Measurements from ENCODE around the gene LARGE1.

- TF ChIP-seq EZH2 (IDR thresholded peaks at IDR 0.05; ENCODE audit: low read length, missing control alignments) (no peak), CTCF (conservative IDR thresholded peaks at IDR 0.05 in 1 of 2, IDR thresholded peaks at IDR 0.05 in 1 of 2; ENCODE audit: low read depth in 1 of 2, low read length in 2 of 2) (no peak)
Measured at GRCh38 chr22:33496112-33496511, 424.2 kb downstream of the LARGE1 start.

All from fibroblast of lung (primary cell).